Renal pelvis (tissue), 4 donors: ENCODE results near the gene DUSP1. TPM values are rescaled to one million over a fixed set of nuclear protein-coding genes. Genes with fewer than 3 reads are reported as not detected.
"Not testable (repeated sequence)": the region's sequence is repeated elsewhere in the genome, so short reads cannot be mapped to it uniquely, and the experiment has no call there.

ENCODE experiments used
- DNase-seq: peaks from one replicate; pipeline ENCODE4 v3.0.0-alpha.2; 2013
- polyA plus RNA-seq, 3 donors: library from polyadenylated mRNA; unstranded; fragments of 120-200 nt; gene quantifications; one replicate each; pipeline ENCODE4 v1.2.1, GENCODE V29; 2013; ENCODE audit not compliant: insufficient read length in 3 of 3

Gene DUSP1
- polyA plus RNA-seq, 3 donors = 34.8 to 41.2 (median 39.5) TPM

DNA sequence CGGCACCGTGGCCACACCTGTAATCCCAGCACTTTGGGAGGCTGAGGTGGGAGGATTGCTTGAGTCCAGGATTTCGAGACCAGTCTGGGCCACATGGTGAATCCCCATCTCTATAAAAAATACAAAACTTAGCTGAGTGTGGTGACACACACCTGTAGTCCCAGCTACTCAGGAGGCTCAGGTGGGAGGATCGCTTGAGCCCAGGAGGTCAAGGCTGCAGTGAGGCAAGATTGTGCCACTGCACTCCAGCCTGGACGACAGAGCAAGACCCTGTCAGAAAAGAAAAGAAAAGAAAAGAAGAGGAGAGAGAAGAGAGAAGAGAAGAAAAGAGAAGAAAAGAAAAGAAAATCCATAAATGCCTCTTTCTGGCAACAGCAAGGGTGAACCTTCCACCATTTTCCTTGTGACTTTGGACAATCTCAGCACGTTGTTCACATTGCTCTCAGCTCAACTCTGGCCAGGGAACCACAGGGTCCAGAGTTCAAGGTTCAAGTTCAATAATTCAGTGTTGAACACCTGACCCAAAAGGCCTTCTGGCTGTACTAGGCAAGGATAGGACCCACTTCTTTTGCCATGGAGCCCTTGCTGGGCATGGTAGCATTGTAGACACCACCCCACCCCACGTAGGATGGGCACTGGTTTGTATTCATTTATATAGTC, 14.6 kb upstream of the DUSP1 start:
- no peak for DNase-seq

- not testable (repeated sequence) for DNase-seq
Measured at GRCh38 chr5:172784162-172784561, 13.2 kb upstream of the DUSP1 start.

DNA sequence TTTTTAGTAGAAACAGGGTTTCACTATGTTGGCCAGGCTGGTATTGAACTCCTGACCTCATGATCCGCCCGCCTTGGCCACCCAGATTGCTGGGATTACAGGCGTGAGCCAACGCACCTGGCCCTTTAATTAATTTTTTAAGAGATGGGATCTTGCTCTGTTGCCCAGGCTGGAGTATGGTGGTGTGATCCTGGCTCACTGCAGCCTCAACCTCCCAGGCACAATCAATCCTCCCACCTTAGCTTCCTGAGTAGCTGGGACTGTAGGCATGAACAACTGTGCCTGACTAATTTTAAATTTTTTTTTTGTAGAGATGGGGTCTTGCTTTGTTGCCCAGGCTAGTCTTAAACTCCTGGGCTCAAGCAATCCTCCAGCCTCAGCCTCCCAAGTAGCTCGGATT, 12.3 kb upstream of the DUSP1 start:
- DNase-seq = not testable (repeated sequence)

GRCh38 chr5:172782169-172783039, 11.4 kb upstream of the DUSP1 start:
- no peak for DNase-seq

- DNase-seq = no peak
Measured at GRCh38 chr5:172779691-172780341, 8.8 kb upstream of the DUSP1 start.

DNA sequence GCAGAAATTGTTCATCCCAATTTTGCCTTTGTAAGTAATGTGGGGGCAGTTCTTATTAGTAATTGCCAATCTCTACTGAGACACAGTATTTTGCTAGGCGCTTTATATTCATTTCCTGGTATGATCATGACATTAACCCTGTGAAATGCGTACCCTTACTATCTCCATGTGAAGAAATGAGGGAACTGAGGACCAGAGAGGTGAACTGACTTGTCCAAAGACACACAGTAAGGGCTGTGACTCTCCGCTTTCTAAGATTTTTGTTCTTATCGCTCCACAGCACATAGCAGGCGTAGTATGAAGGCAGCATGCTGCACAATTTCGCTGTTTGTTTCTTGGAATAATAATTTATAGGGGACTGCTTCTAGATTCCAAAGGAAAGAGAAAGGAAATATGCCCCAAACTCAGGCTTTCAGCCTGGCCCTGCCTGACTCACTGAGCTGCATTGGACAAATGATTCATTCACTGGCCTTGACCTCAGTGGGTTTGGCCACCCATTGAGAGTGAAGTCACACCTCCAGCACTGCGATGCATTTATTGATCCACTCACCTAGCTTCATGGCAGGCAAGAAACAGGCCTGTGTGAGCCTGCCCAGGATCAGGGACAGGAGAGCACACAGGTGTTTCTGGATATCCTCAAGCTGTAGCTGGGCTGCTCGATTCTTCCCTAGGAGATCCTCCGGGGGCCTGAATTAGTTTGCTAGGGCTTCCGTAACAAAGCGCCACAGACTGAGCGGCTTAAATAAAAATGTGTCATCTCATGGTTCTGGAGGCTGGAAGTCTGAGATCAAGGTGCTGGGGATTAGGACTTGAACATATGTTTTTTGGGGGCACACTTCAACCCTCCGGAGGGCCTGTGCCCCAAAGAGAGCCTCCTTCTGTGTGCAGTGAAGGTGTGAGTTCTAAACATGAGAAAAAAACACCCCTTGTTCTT, 7.2 kb upstream of the DUSP1 start:
- DNase-seq = no peak

- DNase-seq = no peak
Measured at GRCh38 chr5:172776235-172776594, 5.2 kb upstream of the DUSP1 start.

DNA sequence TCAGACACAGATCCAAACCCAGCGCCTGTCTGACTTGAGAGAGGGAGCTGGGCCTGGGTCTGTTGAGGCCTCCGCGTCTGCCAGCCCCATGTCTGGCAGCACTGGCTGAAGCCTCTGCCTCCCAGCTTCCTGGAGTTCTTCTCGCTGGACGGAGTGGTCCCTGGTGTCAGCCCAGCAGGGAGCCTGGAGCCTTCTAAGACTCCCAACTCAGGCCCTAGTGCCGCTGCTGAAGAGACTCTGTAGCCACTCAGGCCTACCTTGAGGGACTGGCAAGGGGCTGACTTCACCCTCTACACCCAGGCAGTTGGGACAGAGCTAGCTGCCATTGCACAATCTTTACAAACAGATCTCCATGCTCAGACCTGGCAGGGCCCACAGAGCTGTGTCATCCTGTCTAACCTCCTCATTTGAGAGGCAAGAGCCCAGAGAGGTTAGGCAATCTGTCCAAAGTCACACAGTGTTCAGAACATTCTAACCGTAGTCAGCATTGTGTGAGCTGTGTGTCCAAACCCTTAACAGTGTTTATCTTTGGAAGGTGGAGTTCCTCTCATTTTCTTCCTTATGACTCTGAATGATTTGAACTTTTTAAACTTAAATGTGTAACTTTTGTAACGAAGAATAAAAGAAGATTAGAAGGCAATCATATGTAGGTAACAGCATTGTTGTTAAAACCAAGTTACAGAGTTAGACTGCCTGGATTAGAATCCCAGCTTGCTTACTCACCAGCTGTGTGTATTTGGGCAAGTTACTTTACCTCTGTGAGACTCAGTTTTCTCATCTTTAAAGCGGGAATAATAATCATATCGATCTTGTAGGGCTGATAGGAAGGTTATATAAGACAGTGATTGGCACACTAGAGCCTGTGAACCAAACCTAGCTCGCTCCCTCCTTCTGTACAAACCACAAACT, 4.6 kb upstream of the DUSP1 start:
- DNase-seq = no peak

DNA sequence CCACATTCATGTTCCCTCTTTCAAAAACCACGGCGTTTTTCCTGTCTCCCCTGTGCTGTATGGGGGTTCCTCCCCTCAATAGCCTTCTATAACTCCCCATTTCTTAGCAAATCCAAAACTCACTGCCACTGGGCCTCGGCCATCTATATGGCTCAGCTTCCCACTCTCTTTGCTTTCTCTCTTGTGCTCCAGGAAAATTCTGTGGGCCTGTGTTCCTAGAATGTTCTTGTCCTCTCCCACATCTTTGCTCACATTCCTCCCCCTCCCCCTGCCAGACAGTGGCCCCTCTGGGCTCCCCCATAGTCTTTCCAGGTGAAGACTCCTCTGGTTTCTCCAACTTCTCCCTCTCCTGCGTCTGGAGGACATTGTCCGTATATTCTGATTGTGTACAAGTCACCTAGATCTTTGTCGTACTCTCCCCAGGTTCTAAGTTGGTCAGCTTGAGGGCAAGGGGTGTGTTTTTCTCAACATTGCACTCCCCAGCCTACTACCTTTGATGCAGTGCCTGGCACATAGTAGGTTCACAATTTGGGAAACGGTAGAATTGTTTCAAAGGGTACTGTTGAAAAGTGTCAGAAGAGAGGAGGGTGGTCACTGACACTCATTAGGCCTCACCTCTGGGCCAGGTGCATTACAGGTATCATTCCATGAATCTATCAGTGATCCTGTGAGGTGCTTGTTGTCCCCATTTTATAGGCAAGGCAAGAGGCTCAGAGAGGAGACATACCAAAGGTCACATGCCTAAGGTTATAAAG, 3.7 kb upstream of the DUSP1 start:
- no peak for DNase-seq

DNA sequence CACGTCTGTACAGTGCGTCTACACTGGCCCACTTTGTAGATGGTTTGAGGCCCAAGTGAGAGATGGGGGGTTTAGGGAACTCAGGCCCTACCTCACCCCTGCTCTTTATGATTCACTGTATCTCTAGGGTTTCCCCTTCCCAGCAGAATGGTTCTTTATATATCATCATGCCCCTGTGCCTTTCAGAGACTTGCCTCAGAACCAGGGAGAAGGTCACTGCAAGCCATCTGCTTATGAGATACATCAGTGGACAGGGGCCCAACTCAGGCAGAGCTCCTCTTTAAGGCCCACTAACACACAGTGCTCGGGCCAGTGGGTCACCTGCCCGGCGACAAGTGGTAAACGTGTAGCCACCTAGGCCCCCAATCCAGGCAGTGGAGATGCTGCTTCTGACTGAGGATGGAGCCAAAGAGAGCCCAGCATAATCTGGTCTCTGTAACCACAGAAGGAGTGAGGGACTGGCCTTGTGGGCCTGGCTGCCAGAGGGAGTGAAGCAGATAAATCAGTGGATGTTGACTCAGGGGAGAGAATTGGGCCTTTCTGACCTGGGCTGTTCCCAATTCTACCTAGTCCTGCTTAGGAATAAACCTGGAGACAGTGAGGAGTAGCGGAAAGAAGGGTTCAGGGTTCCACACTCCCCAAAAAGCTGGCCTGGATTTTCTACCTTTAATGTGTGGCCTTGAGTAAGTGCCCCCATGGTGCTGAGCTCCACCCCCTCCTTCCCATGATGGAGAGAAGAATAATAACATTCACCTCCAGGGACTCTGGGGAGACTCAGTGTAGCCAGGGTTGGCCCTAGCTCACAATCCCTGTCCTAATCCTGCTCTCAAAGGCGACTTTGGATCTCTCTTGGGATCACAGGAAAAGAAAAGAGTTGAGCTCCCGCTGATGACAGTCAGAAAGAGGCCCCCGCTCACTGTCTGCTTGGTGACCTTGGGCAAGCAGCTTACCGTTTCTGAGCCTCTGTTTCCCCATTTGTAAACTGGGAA, 2.8 kb upstream of the DUSP1 start:
- DNase-seq = no peak

GRCh38 chr5:172772112-172772906, 1.3 kb upstream of the DUSP1 start:
- peak; percentile 85 for DNase-seq

- no peak for DNase-seq
Measured at GRCh38 chr5:172771439-172772111, 580 bp upstream of the DUSP1 start.

GRCh38 chr5:172770374-172770674, 671 bp downstream of the DUSP1 start:
- no peak for DNase-seq

- DNase-seq = no peak
Measured at GRCh38 chr5:172769616-172770373, 1.2 kb downstream of the DUSP1 start.

DNA sequence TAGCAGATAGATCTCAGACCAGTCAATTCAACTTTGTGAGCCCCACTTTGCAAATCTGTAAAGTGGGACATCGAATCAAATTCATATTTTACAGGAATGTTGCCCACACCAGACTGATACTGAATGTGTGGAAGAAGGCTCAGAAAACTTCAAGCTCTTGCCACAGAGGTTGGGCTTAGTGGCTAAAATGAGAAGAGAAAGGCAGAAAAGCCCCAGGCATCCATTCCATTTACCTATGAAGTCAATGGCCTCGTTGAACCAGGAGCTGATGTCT, 1.7 kb downstream of the DUSP1 start:
- no peak for DNase-seq

DNA sequence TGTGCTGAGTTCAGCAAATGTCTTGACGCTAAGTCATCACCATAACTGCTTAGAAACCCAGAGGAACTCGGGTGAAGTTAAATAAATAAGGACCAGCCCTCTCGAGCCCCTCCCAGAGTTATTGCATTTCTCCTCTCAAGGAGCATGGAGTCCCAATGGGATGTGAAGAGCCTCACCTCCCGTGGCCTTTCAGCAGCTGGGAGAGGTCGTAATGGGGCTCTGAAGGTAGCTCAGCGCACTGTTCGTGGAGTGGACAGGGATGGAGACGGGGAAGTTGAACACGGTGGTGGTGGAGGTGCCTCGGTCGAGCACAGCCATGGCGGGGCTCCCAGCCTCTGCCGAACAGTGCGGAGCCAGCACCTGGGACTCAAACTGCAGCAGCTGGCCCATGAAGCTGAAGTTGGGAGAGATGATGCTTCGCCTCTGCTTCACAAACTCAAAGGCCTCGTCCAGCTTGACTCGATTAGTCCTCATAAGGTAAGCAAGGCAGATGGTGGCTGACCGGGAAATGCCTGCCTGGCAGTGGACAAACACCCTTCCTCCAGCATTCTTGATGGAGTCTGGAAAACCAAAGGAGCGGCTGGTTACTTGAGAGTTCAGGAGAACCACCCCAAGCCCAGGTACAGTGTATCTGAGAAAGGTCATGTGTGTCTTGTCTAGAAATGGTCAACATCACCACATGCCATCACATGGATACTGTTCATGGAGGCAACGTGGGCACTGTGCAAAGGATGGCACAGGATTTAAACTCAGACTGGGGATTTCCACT, 2.2 kb downstream of the DUSP1 start:
- DNase-seq = no peak
